Prostate gland (tissue), 2 donors: ENCODE data around the gene ZNRF1.

Experiments used
- CTCF ChIP-seq, 4 experiments: fragments of 200-600 bp in 2 of 4; fragments of 450-650 bp in 2 of 4; sonication (generic) in 2 of 4; IDR thresholded peaks; 1 replicate in 3 of 4; 2 replicates in 1 of 4; pipeline ENCODE4 v1.5.1; 2016 to 2019; ENCODE audit warnings: antibody characterized with exemption in 4 of 4, mild to moderate bottlenecking in 2 of 4, moderate library complexity in 2 of 4
- POLR2A ChIP-seq: fragments of 450-650 bp; IDR thresholded peaks from one replicate; pipeline ENCODE4 v1.6.1; 2016; ENCODE audit warnings: antibody characterized with exemption, mild to moderate bottlenecking
- POLR2AphosphoS5 ChIP-seq: sonication (generic); formaldehyde crosslinking; IDR thresholded peaks from one replicate; pipeline ENCODE4 v1.6.1; 2017; ENCODE audit warnings: antibody characterized with exemption

GRCh38 chr16:75052481-75053202 lies 53.8 kb downstream of the ZNRF1 start:
- TF ChIP-seq CTCF (IDR thresholded peaks at IDR 0.05) = no peak
- TF ChIP-seq POLR2AphosphoS5 = no peak
- TF ChIP-seq POLR2A = no peak
